ENCODE measurements around the gene HIVEP3. TPM values are rescaled to one million over a fixed set of nuclear protein-coding genes. Genes with fewer than 3 reads are reported as not detected.
"Not testable (repeated sequence)": the region's sequence is repeated elsewhere in the genome, so short reads cannot be mapped to it uniquely, and the experiment has no call there.

The HIVEP3 gene
- total RNA-seq, 2 donors from 2014 or later, result 0.13 to 0.99 TPM

- 95 to 97% methylated on average over 3 of the region's 3 CpGs for WGBS, 2 experiments (ENCODE audit: insufficient coverage in 1 of 2, insufficient read length in 1 of 2)
- no peak overlapping the region for H3K27ac ChIP-seq (ENCODE audit: low read depth, low read length)
- Mint-ChIP-seq H3K27ac (no peak overlapping the region), H3K27me3 (ENCODE audit: insufficient read depth) (peaks cover 11% of the 10 kb centered on the region), H3K9me3 (peaks cover 29% of the 10 kb centered on the region), H3K36me3 (ENCODE audit: low read depth) (no peaks in the 10 kb centered on the region), H3K4me3 (no peak overlapping the region), H3K4me1 (no peaks in the 10 kb centered on the region)
- H3K27me3 ChIP-seq (ENCODE audit: control insufficient read depth, insufficient read depth, low read length, poor library complexity, severe bottlenecking), result no peaks in the 10 kb centered on the region
- H3K4me1 ChIP-seq (ENCODE audit: control insufficient read depth, insufficient read depth, low read length), result no peaks in the 10 kb centered on the region
- no peak overlapping the region for H3K4me3 ChIP-seq (ENCODE audit: low read length)
- H3K9me3 ChIP-seq (ENCODE audit: control insufficient read depth, low read length), result no peaks in the 10 kb centered on the region
- H3K36me3 ChIP-seq (ENCODE audit: control insufficient read depth, insufficient read depth, low read length), result no peaks in the 10 kb centered on the region
- TF ChIP-seq CTCF (conservative IDR thresholded peaks at IDR 0.05), result no peak
- H3K9ac ChIP-seq (ENCODE audit: extremely low read depth, low read length, poor library complexity, severe bottlenecking), result no peak overlapping the region
- DNase-seq, result no peak
Measured at GRCh38 chr1:41558761-41559171, 360.0 kb downstream of the HIVEP3 start.

GRCh38 chr1:41557751-41558455 is 360.8 kb downstream of the HIVEP3 start:
- no peaks in the 10 kb centered on the region for H3K4me1 ChIP-seq (ENCODE audit: control insufficient read depth, insufficient read depth, low read length)
- H3K27me3 ChIP-seq (ENCODE audit: control insufficient read depth, insufficient read depth, low read length, poor library complexity, severe bottlenecking), result no peaks in the 10 kb centered on the region
- no peak overlapping the region for H3K4me3 ChIP-seq (ENCODE audit: low read length)
- H3K27ac ChIP-seq (ENCODE audit: low read depth, low read length), result no peak overlapping the region
- H3K4me1 Mint-ChIP-seq, result no peaks in the 10 kb centered on the region
- WGBS, 2 experiments (ENCODE audit: insufficient coverage in 1 of 2, insufficient read length in 1 of 2), result 82 to 93% methylated on average over 7 to 13 of the region's 13 CpGs
- H3K36me3 ChIP-seq (ENCODE audit: control insufficient read depth, insufficient read depth, low read length), result no peaks in the 10 kb centered on the region
- H3K9me3 ChIP-seq (ENCODE audit: control insufficient read depth, low read length), result no peaks in the 10 kb centered on the region
- H3K9me3 Mint-ChIP-seq, result peaks cover 29% of the 10 kb centered on the region
- no peak for TF ChIP-seq CTCF (conservative IDR thresholded peaks at IDR 0.05)
- H3K36me3 Mint-ChIP-seq (ENCODE audit: low read depth), result no peaks in the 10 kb centered on the region
- no peak overlapping the region for H3K4me3 Mint-ChIP-seq
- peaks cover 11% of the 10 kb centered on the region for H3K27me3 Mint-ChIP-seq (ENCODE audit: insufficient read depth)
- no peak overlapping the region for H3K27ac Mint-ChIP-seq
- H3K9ac ChIP-seq (ENCODE audit: extremely low read depth, low read length, poor library complexity, severe bottlenecking), result no peak overlapping the region
- DNase-seq, result no peak

- not testable (repeated sequence) for H3K27me3 ChIP-seq (ENCODE audit: control insufficient read depth, insufficient read depth, low read length, poor library complexity, severe bottlenecking); H3K27ac ChIP-seq (ENCODE audit: low read depth, low read length); H3K9ac ChIP-seq (ENCODE audit: extremely low read depth, low read length, poor library complexity, severe bottlenecking); DNase-seq; H3K4me3 ChIP-seq (ENCODE audit: low read length); H3K4me1 ChIP-seq (ENCODE audit: control insufficient read depth, insufficient read depth, low read length); H3K4me1 Mint-ChIP-seq; H3K4me3 Mint-ChIP-seq; H3K9me3 ChIP-seq (ENCODE audit: control insufficient read depth, low read length); H3K36me3 Mint-ChIP-seq (ENCODE audit: low read depth); H3K27ac Mint-ChIP-seq; H3K36me3 ChIP-seq (ENCODE audit: control insufficient read depth, insufficient read depth, low read length)
- 88 to 100% methylated on average over 1 to 5 of the region's 5 CpGs for WGBS, 2 experiments (ENCODE audit: insufficient coverage in 1 of 2, insufficient read length in 1 of 2)
- H3K9me3 Mint-ChIP-seq, result peaks cover 38% of the 10 kb centered on the region
- H3K27me3 Mint-ChIP-seq (ENCODE audit: insufficient read depth), result peaks cover 25% of the 10 kb centered on the region
Measured at GRCh38 chr1:41554746-41555145, 364.0 kb downstream of the HIVEP3 start.
